Chondrocyte (in vitro differentiated cells): Measurements from ENCODE around the gene ZGRF1. TPM values are rescaled to one million over a fixed set of nuclear protein-coding genes. Genes with fewer than 3 reads are reported as not detected.

Experiments
- DNase-seq: peaks from one replicate; pipeline ENCODE4 v3.0.0; 2021; ENCODE audit warnings: mixed read lengths, low spot score
- H3K27ac Mint-ChIP-seq: one replicate; pipeline ENCODE4 v1.8.0; 2021; ENCODE audit warnings: mild to moderate bottlenecking, moderate library complexity, mixed read lengths; ENCODE audit not compliant: unreplicated experiment
- H3K27me3 Mint-ChIP-seq: 2 replicates; pipeline ENCODE4 v1.8.0; 2021; ENCODE audit warnings: low read depth, mixed read lengths
- H3K36me3 Mint-ChIP-seq: 2 replicates; pipeline ENCODE4 v1.8.0; 2021; ENCODE audit warnings: low read depth, mixed read lengths
- H3K4me1 Mint-ChIP-seq: 2 replicates; pipeline ENCODE4 v1.8.0; 2021; ENCODE audit warnings: low read depth, mild to moderate bottlenecking, mixed read lengths
- H3K4me3 Mint-ChIP-seq: one replicate; pipeline ENCODE4 v1.8.0; 2021; ENCODE audit warnings: mild to moderate bottlenecking, moderate library complexity, mixed read lengths; ENCODE audit not compliant: unreplicated experiment
- H3K9me3 Mint-ChIP-seq: 2 replicates; pipeline ENCODE4 v1.8.0; 2021; ENCODE audit warnings: low read depth, mixed read lengths
- CTCF ChIP-seq: fragments of 200-600 bp; sonication (generic); IDR thresholded peaks from 2 replicates; pipeline ENCODE4 v1.5.0; 2021; ENCODE audit warnings: antibody characterized with exemption, mild to moderate bottlenecking, moderate library complexity
- total RNA-seq: library from RNA; stranded (reverse); gene quantifications from 3 replicates; pipeline ENCODE4 v1.2.1, GENCODE V29; 2021

ZGRF1 gene
- total RNA-seq, 1 donor from 2014 or later = 4.3 TPM

DNA sequence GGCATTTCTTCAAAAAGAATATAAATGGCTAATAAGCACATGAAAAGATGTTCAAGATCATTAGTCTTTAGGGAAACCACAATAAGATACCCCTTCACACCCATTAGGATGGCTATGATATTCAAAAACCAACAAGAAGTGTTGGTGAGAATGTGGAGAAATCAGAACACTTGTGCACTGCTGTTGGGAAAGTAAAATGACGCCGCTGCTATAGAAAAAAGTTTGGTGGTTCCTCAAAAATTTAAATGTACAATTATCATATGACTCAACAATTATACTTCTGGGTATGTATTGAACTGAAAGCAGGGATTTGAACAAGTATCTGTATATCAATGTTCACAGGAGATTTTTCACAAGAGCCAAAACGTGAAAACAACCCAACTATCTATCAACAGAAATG, 91.4 kb downstream of the ZGRF1 start:
- Mint-ChIP-seq H3K4me3 (no peak overlapping the region), H3K9me3 (no peaks in the 10 kb centered on the region), H3K27ac (no peak overlapping the region), H3K36me3 (no peaks in the 10 kb centered on the region), H3K4me1 (no peaks in the 10 kb centered on the region), H3K27me3 (no peaks in the 10 kb centered on the region)
- TF ChIP-seq CTCF = no peak
- no peak for DNase-seq

- no peak for DNase-seq
- Mint-ChIP-seq H3K27me3 (no peaks in the 10 kb centered on the region), H3K9me3 (no peaks in the 10 kb centered on the region), H3K4me3 (no peak overlapping the region), H3K36me3 (no peaks in the 10 kb centered on the region), H3K4me1 (peaks cover 3% of the 10 kb centered on the region), H3K27ac (no peak overlapping the region)
- no peak for TF ChIP-seq CTCF
These were observed 96.0 kb downstream of the ZGRF1 start for GRCh38 chr4:112540695-112541094.

DNA sequence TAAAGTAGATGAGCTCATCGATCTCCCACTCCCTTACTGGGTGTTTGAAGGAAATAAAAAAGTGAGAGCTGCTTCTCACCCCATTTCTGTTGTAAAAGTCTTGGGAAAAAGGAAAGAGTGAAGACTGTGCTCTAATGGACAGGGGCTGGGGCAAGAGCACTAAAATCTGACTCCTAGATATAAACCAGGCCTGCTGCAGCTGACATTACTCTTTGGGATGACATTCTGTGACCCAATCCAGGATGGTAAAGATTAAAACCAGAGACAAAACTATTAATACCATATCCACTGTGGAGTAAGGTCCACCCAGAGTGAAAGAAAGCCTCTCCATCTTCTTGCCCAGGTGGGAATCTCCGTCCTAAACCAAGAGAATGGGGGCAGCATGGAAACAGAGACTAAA, 100.6 kb downstream of the ZGRF1 start:
- no peak overlapping the region for H3K4me3 Mint-ChIP-seq
- peaks cover 3% of the 10 kb centered on the region for H3K4me1 Mint-ChIP-seq
- no peak for DNase-seq
- no peaks in the 10 kb centered on the region for H3K9me3 Mint-ChIP-seq
- peaks cover 1% of the 10 kb centered on the region for H3K27me3 Mint-ChIP-seq
- no peaks in the 10 kb centered on the region for H3K36me3 Mint-ChIP-seq
- H3K27ac Mint-ChIP-seq = no peak overlapping the region
- TF ChIP-seq CTCF = no peak

- H3K36me3 Mint-ChIP-seq = no peaks in the 10 kb centered on the region
- TF ChIP-seq CTCF = no peak
- H3K4me3 Mint-ChIP-seq = no peak overlapping the region
- no peak for DNase-seq
- H3K27ac Mint-ChIP-seq = no peak overlapping the region
- peaks cover 15% of the 10 kb centered on the region for H3K27me3 Mint-ChIP-seq
- peaks cover 3% of the 10 kb centered on the region for H3K4me1 Mint-ChIP-seq
- no peaks in the 10 kb centered on the region for H3K9me3 Mint-ChIP-seq
These were observed 104.4 kb downstream of the ZGRF1 start for GRCh38 chr4:112532267-112532666.

DNA sequence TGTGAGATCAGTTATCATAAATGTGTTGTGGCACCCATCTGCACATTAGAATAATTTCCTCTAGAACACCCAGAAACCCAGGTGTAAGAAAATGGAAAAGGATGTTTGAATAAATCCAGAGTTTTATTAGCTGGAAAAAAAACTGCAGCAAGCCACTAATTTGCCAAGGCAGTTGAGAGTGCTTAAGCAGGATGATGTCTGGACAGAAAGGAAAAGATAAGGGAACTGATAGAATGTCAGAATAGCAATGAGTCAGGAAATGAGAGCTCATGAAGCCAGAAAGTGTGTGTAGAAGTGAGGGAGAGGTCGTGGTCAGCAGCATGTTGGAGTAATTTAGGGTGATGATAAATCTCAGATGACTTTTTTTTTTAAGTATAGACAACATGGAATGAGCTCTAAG, 105.6 kb downstream of the ZGRF1 start:
- no peak for TF ChIP-seq CTCF
- Mint-ChIP-seq H3K36me3 (no peaks in the 10 kb centered on the region), H3K4me3 (no peak overlapping the region), H3K27ac (no peak overlapping the region), H3K27me3 (peaks cover 20% of the 10 kb centered on the region), H3K9me3 (no peaks in the 10 kb centered on the region), H3K4me1 (peaks cover 3% of the 10 kb centered on the region)
- no peak for DNase-seq
